ENCODE data around the gene TPI1. TPM values are rescaled to one million over a fixed set of nuclear protein-coding genes. Genes with fewer than 3 reads are reported as not detected.

Gene TPI1
- total and polyA plus RNA-seq, 2 donors (not counting 3 experiments of a cell fraction or from before 2014, with no cell fraction given): 643 to 1,816 TPM

DNA sequence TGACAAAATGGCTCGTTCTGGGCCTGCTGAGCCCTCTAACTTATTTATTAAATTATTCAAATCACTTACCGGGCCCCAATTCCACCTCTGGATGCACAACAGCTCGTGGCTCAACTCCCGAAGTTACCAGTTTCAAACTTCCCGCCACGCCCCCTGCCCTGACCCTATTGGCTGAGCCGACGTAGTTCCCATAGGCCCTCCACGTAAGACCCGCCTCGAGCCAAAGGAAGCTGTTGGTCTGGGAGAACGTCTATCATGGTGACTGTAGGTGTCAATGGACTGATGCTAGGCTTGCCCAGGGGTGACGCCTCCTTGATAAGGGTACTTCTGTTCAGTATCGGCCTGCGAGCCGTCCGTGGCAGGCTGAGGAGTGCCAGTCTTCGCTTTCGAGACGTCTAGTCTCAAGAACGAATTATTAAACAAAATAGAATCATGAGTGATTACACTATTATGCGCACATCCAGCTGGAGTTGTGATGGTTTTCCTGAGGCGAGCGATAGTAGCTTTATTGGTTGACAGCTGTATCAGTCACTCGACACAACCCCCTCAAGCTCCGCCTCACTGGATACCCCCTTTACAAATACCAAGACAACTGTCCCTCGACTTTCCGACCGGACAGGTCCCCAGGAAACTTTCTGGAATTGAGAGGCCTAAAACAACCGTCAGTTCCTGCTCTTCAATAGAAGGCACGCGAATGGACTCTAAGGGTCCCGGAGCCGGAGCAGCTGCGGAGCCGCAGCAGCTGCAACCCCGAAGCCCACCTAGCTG lies 16.0 kb upstream of the TPI1 start, which contains the start of gene CDCA3:
Gene CDCA3, minus strand, starts transcription at position 134 of the 768 bp plus-strand sequence. CDS start 334 bp downstream, outside the sequence.
- peaks cover 24% of the 10 kb centered on the region for H3K4me1 ChIP-seq (ENCODE audit: control insufficient read depth, extremely low read depth, insufficient read depth, low read length)
- FAIRE-seq (peak; percentile 100), DNase-seq (ENCODE audit: low read depth, low spot score) (peak; percentile 97)
- peak within 1 kb of the TSS; percentile 33 for H3K27ac ChIP-seq (ENCODE audit: insufficient read depth, low read depth, low read length)
- peak within 1 kb of the TSS; percentile 56 for H2AFZ ChIP-seq (ENCODE audit: low read depth, low read length)
- dilution Hi-C loops (cut with MboI; ENCODE audit: extremely low pct_ligation_motif_present, low sequenced_read_pairs): no loop called here
- CTCF ChIA-PET: interaction anchor here (0.7 to 4.6 kb wide), 14 partner anchors 10 to 231 kb away, joined by 3 to 30 read pairs (median 4); partner anchors contain the start of genes COPS7A, GNB3, MLF2 and SPSB2
- peaks cover 42% of the 10 kb centered on the region for H3K79me2 ChIP-seq (ENCODE audit: control insufficient read depth, insufficient read depth, low read length)
- no peaks in the 10 kb centered on the region for H4K20me1 ChIP-seq (replicated peaks; ENCODE audit: control insufficient read depth, extremely low read depth, insufficient read depth, low read length)
- peak within 1 kb of the TSS; percentile 85 for H3K4me2 ChIP-seq (ENCODE audit: insufficient read depth, low read length)
- intact Hi-C loops (cut with micrococcal nuclease): loop anchor here (1.0 to 2.0 kb wide), 2 partner anchors 17 to 98 kb away; partner anchors contain the start of gene MLF2
- no peaks in the 10 kb centered on the region for H3K9me1 ChIP-seq (replicated peaks; ENCODE audit: control insufficient read depth, extremely low read depth, insufficient read depth, low read length)
- peaks cover 12 to 20% of the 10 kb centered on the region in 2 experiments for H3K36me3 ChIP-seq (ENCODE audit: control insufficient read depth in 2 of 2, extremely low read depth in 1 of 2, insufficient read depth in 2 of 2, low read length in 2 of 2)
- no peaks in the 10 kb centered on the region for H3K9me3 ChIP-seq (replicated peaks; ENCODE audit: control insufficient read depth, insufficient read depth, low read length)
- TF ChIP-seq GATA2 (IDR thresholded peaks at IDR 0.05; ENCODE audit: insufficient read depth, insufficient read length, low read depth, low read length) (no peak), POLR2A (IDR thresholded peaks at IDR 0.05; ENCODE audit: low read depth, low read length) (peak; percentile 82), MYC (IDR thresholded peaks at IDR 0.05; ENCODE audit: low read depth, low read length) (no peak), JUN (IDR thresholded peaks at IDR 0.05; ENCODE audit: borderline replicate concordance, insufficient read depth, insufficient read length, low read depth) (no peak), FOS (IDR thresholded peaks at IDR 0.05; ENCODE audit: borderline replicate concordance, insufficient read depth, low read length) (no peak), POLR2AphosphoS5 (IDR thresholded peaks at IDR 0.05; ENCODE audit: insufficient read depth, low read depth, low read length) (peak; percentile 70), MAX (IDR thresholded peaks at IDR 0.05; ENCODE audit: insufficient read depth, insufficient read length) (peak; percentile 37), EZH2 (IDR thresholded peaks at IDR 0.05; ENCODE audit: borderline replicate concordance, low read depth, low read length, severe bottlenecking) (no peak)
- TF ChIP-seq, protein P1, sequence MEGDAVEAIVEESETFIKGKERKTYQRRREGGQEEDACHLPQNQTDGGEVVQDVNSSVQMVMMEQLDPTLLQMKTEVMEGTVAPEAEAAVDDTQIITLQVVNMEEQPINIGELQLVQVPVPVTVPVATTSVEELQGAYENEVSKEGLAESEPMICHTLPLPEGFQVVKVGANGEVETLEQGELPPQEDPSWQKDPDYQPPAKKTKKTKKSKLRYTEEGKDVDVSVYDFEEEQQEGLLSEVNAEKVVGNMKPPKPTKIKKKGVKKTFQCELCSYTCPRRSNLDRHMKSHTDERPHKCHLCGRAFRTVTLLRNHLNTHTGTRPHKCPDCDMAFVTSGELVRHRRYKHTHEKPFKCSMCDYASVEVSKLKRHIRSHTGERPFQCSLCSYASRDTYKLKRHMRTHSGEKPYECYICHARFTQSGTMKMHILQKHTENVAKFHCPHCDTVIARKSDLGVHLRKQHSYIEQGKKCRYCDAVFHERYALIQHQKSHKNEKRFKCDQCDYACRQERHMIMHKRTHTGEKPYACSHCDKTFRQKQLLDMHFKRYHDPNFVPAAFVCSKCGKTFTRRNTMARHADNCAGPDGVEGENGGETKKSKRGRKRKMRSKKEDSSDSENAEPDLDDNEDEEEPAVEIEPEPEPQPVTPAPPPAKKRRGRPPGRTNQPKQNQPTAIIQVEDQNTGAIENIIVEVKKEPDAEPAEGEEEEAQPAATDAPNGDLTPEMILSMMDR (IDR thresholded peaks at IDR 0.05; ENCODE audit: extremely low read depth in 1 of 2, insufficient read depth in 1 of 2, low read depth in 1 of 2, low read length in 2 of 2): no peak
- no peaks in the 10 kb centered on the region for H3K27me3 ChIP-seq (ENCODE audit: control insufficient read depth in 2 of 2, insufficient read depth in 2 of 2, low read length in 2 of 2)
- peak within 1 kb of the TSS; percentile 47 to 93 (median 70) for H3K4me3 ChIP-seq (replicated peaks in 1 of 3; ENCODE audit: insufficient read depth in 1 of 3, low read depth in 1 of 3, low read length in 3 of 3)
- peak within 1 kb of the TSS; percentile 37 for H3K9ac ChIP-seq (replicated peaks; ENCODE audit: extremely low read depth, insufficient read depth, low read length)
- POLR2A ChIA-PET: interaction anchor here (1.1 to 3.2 kb wide), 8 partner anchors 8 to 127 kb away, joined by 3 to 48 read pairs (median 6); partner anchors contain the start of genes COPS7A, MLF2, PTMS and SPSB2
- BruUV-seq (replicated peaks): no TSS peak
